ENCODE data around the gene LCP2.
A peak's percentile ranks its signal among the peaks of the same experiment; 100 is the strongest.
"Not testable (repeated sequence)": the region's sequence is repeated elsewhere in the genome, so short reads cannot be mapped to it uniquely, and the experiment has no call there.

LCP2 gene

DNA sequence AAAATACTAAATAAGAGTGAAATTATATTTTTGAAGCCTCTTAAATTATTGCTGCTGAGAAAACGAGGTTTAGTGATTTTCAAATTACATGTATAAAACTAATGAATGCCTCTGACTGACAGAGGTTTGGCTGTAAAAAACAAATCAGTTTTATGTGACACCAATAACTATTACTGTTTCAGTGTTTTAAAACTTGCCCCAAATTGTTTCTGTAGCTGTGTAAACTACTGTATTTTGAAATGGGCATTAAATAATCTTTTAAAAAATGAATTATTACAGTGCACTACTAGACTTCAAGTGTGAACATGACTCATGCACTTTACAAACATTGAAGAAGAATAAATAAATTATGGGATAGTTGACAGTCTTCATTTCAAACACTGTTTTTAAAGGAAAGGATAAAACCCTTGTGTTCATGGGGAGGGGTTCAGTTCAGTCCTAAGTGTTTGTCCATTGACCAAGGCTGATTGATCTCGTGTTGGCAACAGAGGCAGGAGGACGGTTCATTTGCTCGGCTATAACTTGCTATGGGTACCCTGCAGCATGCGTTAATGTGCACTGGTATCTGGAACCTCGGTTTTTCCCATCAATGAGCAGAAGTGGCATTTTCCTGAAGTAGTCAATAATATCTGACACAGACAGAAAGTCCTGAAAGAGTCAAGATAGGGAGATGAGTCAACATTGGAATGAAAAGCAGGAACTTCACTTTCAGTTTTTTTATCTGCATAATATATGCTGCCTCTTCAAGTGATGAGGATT, 49.2 kb downstream of the LCP2 start:
- no peak for DNase-seq (ENCODE audit: low read depth)

GRCh38 chr5:170247363-170247762, 50.2 kb downstream of the LCP2 start:
- no peak for DNase-seq (ENCODE audit: low read depth)

DNA sequence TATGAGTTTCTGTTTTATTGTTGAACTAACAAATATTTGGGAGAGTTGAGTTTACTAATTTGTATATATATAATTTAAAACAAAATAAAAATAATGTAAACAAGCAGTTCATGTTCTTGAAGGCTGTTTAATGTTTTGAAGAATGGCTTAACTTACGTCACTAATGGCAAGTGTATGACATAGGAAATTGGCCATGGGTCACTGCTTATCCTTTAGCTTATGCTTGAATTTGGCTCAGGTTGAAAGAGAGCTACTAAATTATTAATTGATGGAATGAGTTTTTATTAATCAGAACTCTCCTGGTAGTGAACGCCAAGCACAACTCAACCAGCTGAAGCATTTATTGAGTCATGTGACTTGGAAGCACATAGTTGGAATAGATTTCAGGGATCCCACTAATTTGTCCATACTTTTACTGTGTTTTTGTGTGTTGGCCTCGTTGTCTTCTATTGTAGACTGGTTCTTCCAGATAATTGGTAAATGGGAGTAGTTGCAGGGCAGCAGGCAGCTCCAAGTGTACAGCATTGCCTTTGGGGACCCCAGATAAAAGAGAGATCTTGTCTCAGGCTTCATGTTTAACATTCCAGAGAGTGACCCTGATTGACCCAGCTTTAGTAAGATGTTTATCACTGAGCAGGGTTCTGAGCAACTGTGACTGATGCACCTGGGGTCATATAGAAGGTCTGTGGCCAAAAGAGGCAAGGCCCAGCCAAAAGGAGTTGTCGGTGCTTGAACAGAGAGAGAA, 51.3 kb downstream of the LCP2 start:
- DNase-seq (ENCODE audit: low read depth) = no peak

DNA sequence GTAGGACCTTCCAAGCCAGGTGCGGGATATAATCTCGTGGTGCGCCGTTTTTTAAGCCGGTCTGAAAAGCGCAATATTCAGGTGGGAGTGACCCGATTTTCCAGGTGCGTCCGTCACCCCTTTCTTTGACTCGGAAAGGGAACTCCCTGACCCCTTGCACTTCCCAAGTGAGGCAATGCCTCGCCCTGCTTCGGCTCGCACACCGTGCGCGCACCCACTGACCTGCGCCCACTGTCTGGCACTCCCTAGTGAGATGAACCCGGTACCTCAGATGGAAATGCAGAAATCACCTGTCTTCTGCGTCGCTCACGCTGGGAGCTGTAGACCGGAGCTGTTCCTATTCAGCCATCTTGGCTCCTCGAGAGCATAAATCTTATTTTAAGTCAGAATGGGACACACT, 52.1 kb downstream of the LCP2 start:
- DNase-seq (ENCODE audit: low read depth) = not testable (repeated sequence)

DNA sequence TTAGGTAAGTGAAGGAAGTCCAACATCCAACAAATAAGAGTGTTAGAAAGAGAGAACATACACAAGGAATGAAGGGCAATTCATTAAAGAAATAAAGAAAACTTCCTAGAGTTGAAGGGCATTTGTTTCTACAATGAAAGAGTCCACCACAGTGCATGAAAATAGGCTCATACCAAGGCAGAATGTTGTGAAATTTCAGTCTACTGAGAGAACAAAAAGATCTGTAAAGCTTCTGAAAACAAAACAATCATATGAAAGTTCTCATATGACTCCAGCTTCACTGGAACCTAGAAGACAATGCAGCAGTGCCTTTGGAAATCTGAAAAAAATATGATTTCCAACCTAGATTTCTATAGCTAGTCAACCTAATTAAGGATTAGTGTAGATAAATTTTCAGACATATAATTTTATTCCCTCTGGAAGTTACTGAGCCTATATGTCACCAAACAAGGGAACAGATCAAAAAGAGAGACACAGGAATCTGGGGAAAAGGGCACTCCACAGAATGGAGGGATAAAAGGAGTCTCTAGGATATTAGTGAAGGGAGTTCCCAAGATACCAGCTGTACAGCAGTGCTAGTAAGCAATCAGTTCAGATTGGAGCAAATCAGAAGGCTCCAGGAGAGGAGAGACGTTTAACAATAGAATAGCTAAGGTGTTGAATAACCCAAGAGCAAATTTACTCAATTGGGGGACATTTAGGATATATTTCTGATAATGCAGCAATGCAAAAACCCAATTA, 59.0 kb downstream of the LCP2 start:
- no peak for DNase-seq (ENCODE audit: low read depth)

DNA sequence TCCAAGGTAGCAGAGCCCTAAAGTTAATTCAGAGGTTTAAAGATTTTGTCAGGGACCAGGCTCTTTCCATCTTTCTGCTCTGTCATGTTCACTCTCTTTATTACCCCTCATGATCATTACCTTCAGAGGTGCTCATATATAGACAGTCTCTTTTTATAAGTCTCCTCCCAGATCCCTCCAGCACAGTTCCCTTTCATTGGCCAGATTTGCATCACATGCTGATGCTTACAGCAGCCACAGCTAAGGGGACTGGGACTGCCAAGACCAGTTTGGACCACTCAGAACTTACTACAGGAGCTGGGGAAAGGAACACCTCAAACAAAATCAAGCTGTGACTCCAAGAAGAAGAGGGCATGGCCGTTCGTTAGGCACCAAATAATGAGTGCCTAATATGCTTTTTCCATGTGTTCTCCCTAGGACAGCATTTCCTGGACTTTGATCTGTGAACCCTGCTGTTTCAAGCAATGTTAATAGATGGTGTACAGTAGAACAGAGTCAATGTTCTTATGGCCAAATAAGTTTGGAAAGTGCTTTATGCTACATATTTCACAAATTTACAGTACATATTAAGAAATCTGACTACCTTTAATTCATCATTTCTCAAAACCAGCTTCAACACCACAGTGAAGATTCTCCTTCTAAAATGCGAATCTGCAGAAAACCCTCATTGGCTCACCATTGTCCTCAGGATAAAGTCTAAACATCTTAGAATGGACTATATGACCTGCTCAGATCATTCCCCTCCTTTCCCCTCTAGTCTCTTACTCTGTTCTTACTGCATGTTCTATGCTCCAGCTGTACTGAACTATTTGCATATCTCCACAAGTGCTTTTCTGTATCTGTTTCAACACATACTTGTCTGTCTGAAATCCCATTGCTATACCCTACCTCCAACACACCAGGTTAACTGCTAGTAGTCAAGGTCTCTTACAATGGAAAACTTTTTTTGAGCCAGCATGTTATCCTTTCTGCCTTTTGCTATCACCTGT, 61.4 kb downstream of the LCP2 start:
- DNase-seq (ENCODE audit: low read depth) = no peak

- no peak for DNase-seq (ENCODE audit: low read depth)
Observed at GRCh38 chr5:170233358-170233892, 64.2 kb downstream of the LCP2 start.

DNA sequence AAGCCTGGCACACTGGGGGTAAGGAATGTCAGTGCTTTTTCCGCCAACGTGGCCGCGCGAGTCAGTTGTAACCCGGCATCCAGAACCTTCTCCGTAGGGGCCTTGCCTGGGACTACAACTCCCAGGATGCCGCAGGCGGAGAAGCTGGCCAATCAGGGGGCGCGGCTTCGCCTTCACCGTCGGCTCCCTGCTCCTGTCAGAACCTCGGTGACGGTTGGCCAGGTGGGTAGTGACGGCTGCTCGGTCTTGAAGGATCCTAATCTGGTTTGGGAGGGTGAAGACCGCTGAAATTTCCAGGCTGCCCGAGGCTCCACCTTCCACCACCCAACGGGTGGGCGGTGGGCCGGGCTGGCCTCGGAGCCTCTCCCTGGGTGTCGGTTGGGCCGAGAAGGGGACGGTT, 64.8 kb downstream of the LCP2 start, which contains the start of gene C5orf58:
TSS of gene C5orf58 (plus strand) at position 200 of the 400 bp plus-strand sequence. CDS start 1,992 bp downstream, outside the sequence.
- no peak for DNase-seq (ENCODE audit: low read depth)

GRCh38 chr5:170228762-170229435, 68.7 kb downstream of the LCP2 start:
- no peak for DNase-seq (ENCODE audit: low read depth)

- DNase-seq (ENCODE audit: low read depth) = no peak
Observed at GRCh38 chr5:170226661-170227060, 70.9 kb downstream of the LCP2 start.

DNA sequence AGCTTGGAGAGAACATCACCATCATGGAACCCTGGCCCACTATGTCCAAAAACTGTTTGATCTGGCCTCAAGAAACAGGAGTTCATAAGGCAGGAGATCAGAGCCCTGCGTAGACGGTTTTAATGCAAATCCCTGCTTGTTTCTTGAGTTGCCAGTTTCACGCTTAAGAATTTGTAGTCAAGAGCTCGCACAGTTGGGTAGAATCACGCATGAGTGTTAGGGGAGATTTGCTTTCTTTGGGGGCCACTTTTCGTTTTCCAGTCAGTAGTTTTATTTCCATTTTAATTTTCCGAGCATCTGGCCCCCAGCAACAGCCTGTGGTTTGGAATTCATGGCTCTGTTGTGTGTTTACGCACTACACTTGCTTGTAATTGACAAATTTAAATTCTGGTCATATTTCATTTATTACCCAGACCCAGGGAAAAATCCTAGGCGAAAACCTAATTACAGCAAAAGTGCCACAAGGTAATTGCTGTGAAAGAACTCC, 71.4 kb downstream of the LCP2 start:
- no peak for DNase-seq (ENCODE audit: low read depth)

- peak; percentile 75 for DNase-seq (ENCODE audit: low read depth)
Observed at GRCh38 chr5:170225326-170226128, 72.0 kb downstream of the LCP2 start.

DNA sequence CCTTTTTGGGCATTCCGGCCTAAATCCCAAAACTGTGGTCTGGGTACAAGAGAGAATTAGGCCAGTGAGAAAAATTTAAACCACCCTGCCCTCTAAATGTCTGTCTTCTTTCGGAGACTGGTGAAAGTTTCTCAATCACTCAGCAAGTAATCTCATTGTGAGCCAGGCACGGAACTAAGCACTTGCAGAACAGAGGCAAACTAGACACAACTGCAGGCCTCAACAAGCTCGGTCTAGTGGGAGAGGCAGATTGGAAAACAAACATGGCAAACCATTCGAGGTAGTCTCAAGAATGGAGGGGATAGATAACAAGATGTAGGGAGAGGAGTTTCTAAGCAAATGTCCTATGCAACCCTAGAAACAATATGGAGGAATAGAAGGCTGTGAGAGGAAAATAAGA, 73.7 kb downstream of the LCP2 start:
- DNase-seq (ENCODE audit: low read depth) = no peak

DNA sequence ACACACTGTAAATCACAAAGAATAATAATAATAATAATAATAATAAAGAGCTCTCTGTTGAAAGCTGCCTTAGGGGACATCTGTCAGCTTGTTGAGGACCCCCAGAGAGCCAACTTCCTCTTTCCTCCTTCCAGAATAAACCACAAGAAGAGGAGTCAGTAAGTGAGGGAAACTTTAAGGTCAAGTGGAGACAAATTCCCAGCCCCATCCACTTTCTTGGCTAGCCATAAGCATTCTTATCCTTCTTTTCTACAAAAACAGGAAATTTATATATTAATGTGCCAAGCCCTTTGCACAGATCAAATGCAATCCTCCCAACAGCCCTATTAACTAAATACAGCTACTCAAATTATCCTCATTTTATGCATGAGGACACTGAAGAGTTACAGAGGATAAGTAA, 74.2 kb downstream of the LCP2 start:
- no peak for DNase-seq (ENCODE audit: low read depth)

DNA sequence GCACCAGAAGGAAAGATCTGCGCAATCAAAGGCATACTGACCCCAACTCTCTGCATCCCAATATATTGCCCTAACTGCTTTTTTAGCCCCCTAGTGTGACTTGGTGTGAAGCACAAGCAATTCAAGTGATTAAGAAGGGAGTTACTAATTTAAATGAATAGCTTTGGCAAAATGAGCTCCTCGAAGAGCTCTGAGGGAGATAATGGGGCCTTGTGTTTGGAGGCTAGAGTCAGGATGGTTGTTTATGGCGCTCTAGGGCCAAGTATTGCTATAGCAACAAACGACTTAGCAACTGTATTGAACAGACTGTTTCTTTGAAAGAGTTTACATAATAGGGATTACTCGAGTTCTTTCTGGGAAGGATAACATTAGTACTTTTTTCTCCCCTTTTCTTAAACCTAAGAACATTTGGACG, 76.2 kb downstream of the LCP2 start:
- DNase-seq (ENCODE audit: low read depth) = peak; percentile 19

GRCh38 chr5:170220191-170220590, 77.4 kb downstream of the LCP2 start:
- no peak for DNase-seq (ENCODE audit: low read depth)

GRCh38 chr5:170219615-170220014, 78.0 kb downstream of the LCP2 start:
- peak; percentile 91 for DNase-seq (ENCODE audit: low read depth)

DNA sequence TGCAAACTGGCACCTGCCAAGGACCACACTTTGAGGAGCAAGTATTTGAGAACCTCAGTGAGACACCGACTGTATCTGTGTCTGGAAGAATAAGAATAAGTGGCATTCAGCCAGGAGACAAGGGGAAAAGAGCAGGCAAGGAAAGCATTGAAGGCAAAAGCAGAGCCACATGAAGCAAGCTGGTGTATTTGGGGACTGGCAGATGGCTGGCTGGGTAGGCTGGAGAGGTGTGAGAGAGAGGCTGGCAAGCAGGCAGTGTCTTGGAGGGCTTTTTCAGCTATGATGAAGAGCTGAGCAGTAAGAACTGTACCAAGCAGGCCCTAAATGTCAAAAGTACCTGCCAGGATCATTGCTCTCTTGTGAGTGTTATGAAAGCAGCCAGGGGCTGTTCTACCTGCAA, 78.9 kb downstream of the LCP2 start:
- no peak for DNase-seq (ENCODE audit: low read depth)

DNA sequence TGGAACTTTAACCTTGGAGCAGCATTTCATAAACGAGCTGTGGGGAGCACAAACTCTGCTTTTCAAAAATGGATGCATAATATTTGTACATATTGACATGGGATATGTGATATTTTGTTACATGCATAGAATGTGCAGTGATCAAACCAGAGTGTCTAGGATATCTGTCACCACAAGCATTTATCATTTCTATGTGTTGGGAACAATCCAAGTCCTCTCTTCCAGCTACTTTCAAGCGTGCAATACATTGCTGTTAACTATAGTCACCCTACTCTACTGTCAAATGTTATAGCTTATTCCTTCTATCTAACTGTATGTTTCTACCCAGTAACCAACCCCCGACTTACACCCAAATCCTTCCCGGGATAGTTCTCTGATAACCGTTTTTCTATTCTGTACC, 79.7 kb downstream of the LCP2 start:
- DNase-seq (ENCODE audit: low read depth) = no peak
